B cell (primary cell): ENCODE results near the gene BAIAP2L1. TPM values are rescaled to one million over a fixed set of nuclear protein-coding genes. Genes with fewer than 3 reads are reported as not detected.

ENCODE experiments used
- ATAC-seq: fragments of 200-7000 bp; cut with Tn5 transposase; one replicate; pipeline ENCODE4 v1.10.0; 2021; ENCODE audit warnings: low read depth, mild to moderate bottlenecking, moderate number of reproducible peaks, moderate library complexity
- CTCF ChIA-PET: fragments of 350-600 bp; sonication (Branson Sonifier 250); formaldehyde crosslinking; loops from one replicate; lab custom pipeline; 2021; ENCODE audit warnings: antibody characterized with exemption, inconsistent platforms; lab: Charles Lee
- POLR2A ChIA-PET: fragments of 350-600 bp; sonication (Branson Sonifier 250); formaldehyde crosslinking; loops from one replicate; lab custom pipeline; 2021; ENCODE audit warnings: antibody characterized with exemption; lab: Charles Lee
- DNase-seq: peaks from one replicate; pipeline ENCODE4 v3.0.0; 2013
- H2AFZ ChIP-seq: 2 replicates; pipeline ENCODE4 v1.6.1; 2012; ENCODE audit warnings: mild to moderate bottlenecking, low read depth, low read length; ENCODE audit not compliant: insufficient read depth, poor library complexity, severe bottlenecking
- H3K27ac ChIP-seq, 2 donors: 1 replicate in 1 of 2; 2 replicates in 1 of 2; pipeline ENCODE4 v1.5.1; 2012 to 2013; ENCODE audit warnings: low read length in 2 of 2, mild to moderate bottlenecking in 2 of 2, moderate library complexity in 1 of 2
- H3K27me3 ChIP-seq, 4 experiments: fragments of 200-600 bp in 1 of 4; sonication (generic) in 1 of 4; replicated peaks in 1 of 4; 1 replicate in 2 of 4; 2 replicates in 2 of 4; pipeline versions ENCODE4 v1.6.1 to v1.7.0; 2013 to 2016; ENCODE audit warnings: low read length in 3 of 4, mild to moderate bottlenecking in 2 of 4, mixed read lengths in 1 of 4, moderate library complexity in 1 of 4; ENCODE audit not compliant: insufficient read depth in 4 of 4, control insufficient read depth in 3 of 4; ENCODE audit errors: control extremely low read depth in 1 of 4
- H3K36me3 ChIP-seq, 2 experiments: replicated peaks in 1 of 2; 1 replicate in 1 of 2; 2 replicates in 1 of 2; pipeline versions ENCODE4 v1.6.1 to v1.7.1; 2013; ENCODE audit warnings: low read length in 1 of 2; ENCODE audit not compliant: insufficient read depth in 2 of 2, control insufficient read depth in 1 of 2; ENCODE audit errors: control extremely low read depth in 1 of 2, extremely low read depth in 1 of 2
- H3K4me1 ChIP-seq, 2 donors: fragments of 200-600 bp in 1 of 2; sonication (generic) in 1 of 2; 1 replicate in 1 of 2; 2 replicates in 1 of 2; pipeline versions ENCODE4 v1.5.1 to v1.6.1; 2013 to 2017; ENCODE audit warnings: low read length in 2 of 2; ENCODE audit not compliant: control insufficient read depth in 2 of 2, insufficient read depth in 2 of 2
- H3K4me2 ChIP-seq: replicated peaks from 2 replicates; pipeline ENCODE3; 2012; ENCODE audit warnings: mild to moderate bottlenecking, low read depth, low read length; ENCODE audit not compliant: poor library complexity, severe bottlenecking
- H3K4me3 ChIP-seq, 5 experiments: fragments of 200-600 bp in 1 of 5; sonication (generic) in 1 of 5; 1 replicate in 3 of 5; 2 replicates in 2 of 5; pipeline versions ENCODE4 v1.5.1 to v1.7.0; 2011 to 2016; ENCODE audit warnings: low read length in 4 of 5, mild to moderate bottlenecking in 4 of 5, low read depth in 2 of 5, control low read depth in 1 of 5, moderate library complexity in 1 of 5; ENCODE audit not compliant: insufficient read depth in 1 of 5; ENCODE audit errors: control extremely low read depth in 1 of 5, extremely low read depth in 1 of 5
- H3K79me2 ChIP-seq: fragments of 200-600 bp; sonication (generic); one replicate; pipeline ENCODE4 v1.6.0; 2016; ENCODE audit warnings: low read length; ENCODE audit not compliant: control insufficient read depth, insufficient read depth
- H3K9ac ChIP-seq: fragments of 200-600 bp; sonication (generic); 2 replicates; pipeline ENCODE4 v1.6.1; 2017; ENCODE audit warnings: mild to moderate bottlenecking, low read length, moderate library complexity
- H3K9me3 ChIP-seq, 3 donors: one replicate each; pipeline versions ENCODE4 v1.6.1 to v1.7.1; 2013; ENCODE audit warnings: low read length in 2 of 3; ENCODE audit not compliant: control insufficient read depth in 2 of 3, insufficient read depth in 1 of 3; ENCODE audit errors: control extremely low read depth in 1 of 3
- H4K20me1 ChIP-seq: 2 replicates; pipeline ENCODE4 v1.6.0; 2012; ENCODE audit warnings: mild to moderate bottlenecking, low read length; ENCODE audit not compliant: insufficient read depth, control insufficient read depth, poor library complexity, severe bottlenecking
- H3K27ac Mint-ChIP-seq: one replicate; pipeline ENCODE4 v1.8.0; 2021; ENCODE audit warnings: mixed read lengths
- H3K27me3 Mint-ChIP-seq: one replicate; pipeline ENCODE4 v1.8.0; 2021; ENCODE audit warnings: mixed read lengths
- H3K4me1 Mint-ChIP-seq: one replicate; pipeline ENCODE4 v1.8.0; 2021; ENCODE audit warnings: mixed read lengths
- H3K4me3 Mint-ChIP-seq: one replicate; pipeline ENCODE4 v1.8.0; 2021; ENCODE audit warnings: mixed read lengths
- H3K9me3 Mint-ChIP-seq: one replicate; pipeline ENCODE4 v1.8.0; 2022; ENCODE audit warnings: mixed read lengths; ENCODE audit not compliant: insufficient read depth
- CTCF ChIP-seq: fragments of 200-600 bp; IDR thresholded peaks from one replicate; pipeline ENCODE4 v1.8.0; 2022; ENCODE audit warnings: antibody characterized with exemption, mild to moderate bottlenecking
- EZH2 ChIP-seq: IDR thresholded peaks from 2 replicates; pipeline ENCODE4 v1.6.1; 2012; ENCODE audit warnings: borderline replicate concordance, low read depth, mild to moderate bottlenecking, moderate library complexity, low read length; ENCODE audit not compliant: insufficient read depth, poor library complexity, severe bottlenecking
- WGBS: methylation state at CpG from one replicate; pipeline ENCODE4 v1.1.5; 2013; ENCODE audit warnings: missing lambda C conversion rate; ENCODE audit not compliant: insufficient coverage; 5-methylcytosine and 5-hydroxymethylcytosine counted together
- intact Hi-C: fragments of 100-400 bp; cut with micrococcal nuclease; formaldehyde crosslinking; loops from one replicate; pipeline ENCODE4 v1.10.0; 2022
- polyA plus RNA-seq: library from polyadenylated mRNA; depleted of rRNA; stranded (reverse); fragments of >200 nt; gene quantifications from 2 replicates; pipeline ENCODE4 v1.2.3, GENCODE V29; 2012
- total RNA-seq, 2 donors: library from RNA; stranded (reverse); fragments of 120-200 nt in 1 of 2; gene quantifications; 1 replicate in 1 of 2; 2 replicates in 1 of 2; pipeline versions ENCODE4 v1.2.3 to v1.2.4, GENCODE V29; 2013 to 2022

Gene BAIAP2L1
- total and polyA plus RNA-seq, 2 donors (not counting 1 experiment from before 2014, with no cell fraction given), result 1.5 to 3.7 TPM

GRCh38 chr7:98278408-98278807 is 122.5 kb downstream of the BAIAP2L1 start:
- peaks cover 3% of the 10 kb centered on the region for H4K20me1 ChIP-seq
- whole genome bisulfite sequencing, result 95% methylated on average over 5 of the region's 5 CpGs
- ATAC-seq (no peak), DNase-seq (no peak)
- H2AFZ ChIP-seq, result no peak overlapping the region
- Mint-ChIP-seq H3K4me3 (no peak overlapping the region), H3K27ac (no peak overlapping the region), H3K9me3 (no peaks in the 10 kb centered on the region), H3K4me1 (peaks cover 26% of the 10 kb centered on the region), H3K27me3 (no peaks in the 10 kb centered on the region)
- no peak overlapping the region for H3K4me2 ChIP-seq
- H3K9ac ChIP-seq, result no peak overlapping the region
- H3K27me3 ChIP-seq, result no peaks in the 10 kb centered on the region
- ChIA-PET CTCF (interaction anchor here (1.7 kb wide), 1 partner anchor 38 kb away, joined by 3 read pairs; no protein-coding TSS in a partner anchor), POLR2A (interaction anchor here (0.7 kb wide), 1 partner anchor 58 kb away, joined by 3 read pairs; no protein-coding TSS in a partner anchor)
- H3K36me3 ChIP-seq, result no peaks in the 10 kb centered on the region
- H3K4me1 ChIP-seq, result peaks cover 17 to 30% of the 10 kb centered on the region in 2 donors
- no peak for TF ChIP-seq CTCF
- no peak for TF ChIP-seq EZH2
- no peak overlapping the region for H3K27ac ChIP-seq
- no peaks in the 10 kb centered on the region for H3K9me3 ChIP-seq
- H3K79me2 ChIP-seq, result peaks cover 13% of the 10 kb centered on the region
- no peak overlapping the region for H3K4me3 ChIP-seq
- intact Hi-C loops, result no loop called here

DNA sequence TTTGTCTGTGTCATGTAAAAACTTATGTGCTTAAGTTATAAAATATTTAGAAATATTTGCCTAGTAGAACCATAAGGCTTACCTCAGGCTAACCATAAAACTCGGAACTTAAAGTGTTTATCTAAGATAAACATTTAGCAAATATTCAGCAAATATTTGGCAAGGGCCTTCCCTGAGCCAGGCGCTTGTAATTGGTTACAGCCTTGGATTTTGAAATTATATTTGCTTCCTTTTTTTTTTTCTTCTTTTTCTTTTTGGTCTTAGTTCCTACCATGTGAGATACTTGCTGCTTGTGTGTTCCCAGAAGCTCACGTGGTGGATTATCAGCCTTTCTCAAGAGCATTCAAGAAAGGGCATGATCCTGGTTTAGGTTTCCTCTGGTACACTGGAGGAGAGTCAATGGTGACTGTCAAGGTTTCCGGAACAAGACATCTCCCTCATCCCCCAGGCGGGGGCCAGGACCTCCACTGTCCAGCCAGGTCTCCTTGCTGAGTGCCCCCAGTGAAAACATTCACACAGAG is 124.6 kb downstream of the BAIAP2L1 start:
- H4K20me1 ChIP-seq, result no peaks in the 10 kb centered on the region
- H3K79me2 ChIP-seq, result no peaks in the 10 kb centered on the region
- Mint-ChIP-seq H3K9me3 (no peaks in the 10 kb centered on the region), H3K4me1 (peaks cover 13% of the 10 kb centered on the region), H3K4me3 (no peak overlapping the region), H3K27ac (no peak overlapping the region), H3K27me3 (no peaks in the 10 kb centered on the region)
- no peaks in the 10 kb centered on the region for H3K36me3 ChIP-seq
- peaks cover 4 to 15% of the 10 kb centered on the region in 2 donors for H3K4me1 ChIP-seq
- no peak overlapping the region for H3K27ac ChIP-seq
- no peak overlapping the region for H2AFZ ChIP-seq
- ChIA-PET POLR2A (no interaction called here), CTCF (no interaction called here)
- ATAC-seq (no peak), DNase-seq (no peak)
- H3K4me3 ChIP-seq, result no peak overlapping the region
- no peak overlapping the region for H3K9ac ChIP-seq
- WGBS, result no CpG with 5 or more reads among the region's 5 CpGs
- TF ChIP-seq EZH2, result no peak
- TF ChIP-seq CTCF, result no peak
- no peak overlapping the region for H3K4me2 ChIP-seq
- intact Hi-C loops, result no loop called here
- H3K27me3 ChIP-seq, result no peaks in the 10 kb centered on the region
- H3K9me3 ChIP-seq, result no peaks in the 10 kb centered on the region
